ENCODE measurements around the gene THUMPD1. TPM values are rescaled to one million over a fixed set of nuclear protein-coding genes. Genes with fewer than 3 reads are reported as not detected.

THUMPD1 gene
- polyA plus RNA-seq, 1 experiment: 12.5 TPM

DNA sequence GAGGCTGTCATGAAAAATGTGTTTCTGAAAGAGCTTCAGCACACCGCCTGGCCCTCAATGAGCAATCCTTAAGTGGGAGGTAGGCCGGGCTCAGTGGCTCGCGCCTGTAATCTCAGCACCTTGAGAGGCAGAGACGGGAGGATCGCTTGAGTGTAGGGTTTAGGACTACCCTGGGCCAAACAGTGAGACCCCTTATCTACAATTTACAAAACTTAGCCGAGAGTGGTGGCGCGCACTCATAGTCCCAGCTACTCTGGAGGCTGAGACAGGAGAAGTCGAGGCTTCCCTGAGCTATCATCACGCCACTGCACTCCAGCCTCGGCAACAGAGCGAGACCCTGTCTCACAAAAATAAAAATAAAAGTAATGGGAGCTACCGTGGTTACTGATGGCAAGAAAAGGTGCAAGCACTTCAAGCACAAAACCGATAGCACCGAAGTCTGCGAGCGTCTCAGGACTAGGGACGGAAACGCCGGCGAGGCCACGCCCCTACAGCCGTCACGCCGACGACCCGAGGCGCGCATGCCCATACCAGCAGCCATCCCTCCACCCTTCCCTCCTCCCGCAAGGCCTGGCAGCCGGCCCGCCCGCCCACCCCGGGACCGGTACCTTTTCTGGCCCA lies 607 bp downstream of the THUMPD1 start:
- ChIA-PET POLR2A (no interaction called here), CTCF (interaction anchor here (0.7 to 1.0 kb wide), 2 partner anchors 14 to 34 kb away, joined by 3 read pairs; no protein-coding TSS in a partner anchor)

GRCh38 chr16:20740007-20740883 lies 1.4 kb downstream of the THUMPD1 start:
- CTCF ChIA-PET: interaction anchor here (0.7 to 1.0 kb wide), 2 partner anchors 15 to 35 kb away, joined by 3 read pairs; no protein-coding TSS in a partner anchor
- Histone ChIP-seq H3K4me3 (ENCODE audit: low read depth, low read length) (peak overlapping the region; percentile 100), H3K36me3 (ENCODE audit: control insufficient read depth, insufficient read depth, low read length) (peaks cover 11% of the 10 kb centered on the region), H3K27me3 (ENCODE audit: control insufficient read depth, insufficient read depth, low read length) (no peaks in the 10 kb centered on the region)
- POLR2A ChIA-PET: no interaction called here
- DNase-seq (ENCODE audit: low read depth): no peak
- TF ChIP-seq, protein P1, sequence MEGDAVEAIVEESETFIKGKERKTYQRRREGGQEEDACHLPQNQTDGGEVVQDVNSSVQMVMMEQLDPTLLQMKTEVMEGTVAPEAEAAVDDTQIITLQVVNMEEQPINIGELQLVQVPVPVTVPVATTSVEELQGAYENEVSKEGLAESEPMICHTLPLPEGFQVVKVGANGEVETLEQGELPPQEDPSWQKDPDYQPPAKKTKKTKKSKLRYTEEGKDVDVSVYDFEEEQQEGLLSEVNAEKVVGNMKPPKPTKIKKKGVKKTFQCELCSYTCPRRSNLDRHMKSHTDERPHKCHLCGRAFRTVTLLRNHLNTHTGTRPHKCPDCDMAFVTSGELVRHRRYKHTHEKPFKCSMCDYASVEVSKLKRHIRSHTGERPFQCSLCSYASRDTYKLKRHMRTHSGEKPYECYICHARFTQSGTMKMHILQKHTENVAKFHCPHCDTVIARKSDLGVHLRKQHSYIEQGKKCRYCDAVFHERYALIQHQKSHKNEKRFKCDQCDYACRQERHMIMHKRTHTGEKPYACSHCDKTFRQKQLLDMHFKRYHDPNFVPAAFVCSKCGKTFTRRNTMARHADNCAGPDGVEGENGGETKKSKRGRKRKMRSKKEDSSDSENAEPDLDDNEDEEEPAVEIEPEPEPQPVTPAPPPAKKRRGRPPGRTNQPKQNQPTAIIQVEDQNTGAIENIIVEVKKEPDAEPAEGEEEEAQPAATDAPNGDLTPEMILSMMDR (IDR thresholded peaks at IDR 0.05; ENCODE audit: insufficient read depth, low read depth, low read length): peak; percentile 43

More for the DNA sequence above, 607 bp downstream of the THUMPD1 start:
- Histone ChIP-seq H3K36me3 (ENCODE audit: control insufficient read depth, insufficient read depth, low read length) (peaks cover 9% of the 10 kb centered on the region), H3K4me3 (ENCODE audit: low read depth, low read length) (peak overlapping the region; percentile 100), H3K27me3 (ENCODE audit: control insufficient read depth, insufficient read depth, low read length) (no peaks in the 10 kb centered on the region)
- TF ChIP-seq, protein P1 (IDR thresholded peaks at IDR 0.05; ENCODE audit: insufficient read depth, low read depth, low read length): no peak
- peak; percentile 19 for DNase-seq (ENCODE audit: low read depth)

DNA sequence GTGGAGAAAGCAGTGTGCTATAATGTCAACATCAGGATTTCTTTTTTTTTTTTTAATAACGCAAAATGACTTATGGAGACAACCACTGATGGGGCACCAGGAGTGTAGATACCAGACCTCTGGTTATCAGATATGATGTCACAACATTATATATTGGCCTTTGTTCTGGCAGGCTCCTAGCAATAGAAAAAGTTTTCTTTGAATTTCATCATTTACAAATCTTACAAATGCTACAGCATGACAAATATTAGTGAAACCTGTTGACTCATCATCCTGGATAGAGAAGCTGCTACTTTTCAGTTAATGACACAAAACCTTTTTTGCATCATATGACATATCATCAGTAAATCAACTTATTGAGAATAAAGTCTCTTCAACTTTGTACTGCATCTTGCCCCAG lies 6.1 kb downstream of the THUMPD1 start:
- CTCF ChIA-PET: no interaction called here
- no peak overlapping the region for H3K4me3 ChIP-seq (ENCODE audit: low read depth, low read length)
- H3K36me3 ChIP-seq (ENCODE audit: control insufficient read depth, insufficient read depth, low read length): peaks cover 11% of the 10 kb centered on the region
- TF ChIP-seq, protein P1 (IDR thresholded peaks at IDR 0.05; ENCODE audit: insufficient read depth, low read depth, low read length): no peak
- no peaks in the 10 kb centered on the region for H3K27me3 ChIP-seq (ENCODE audit: control insufficient read depth, insufficient read depth, low read length)
- no peak for DNase-seq (ENCODE audit: low read depth)
- POLR2A ChIA-PET: no interaction called here

GRCh38 chr16:20734782-20735181 lies 6.8 kb downstream of the THUMPD1 start:
- CTCF ChIA-PET: no interaction called here
- POLR2A ChIA-PET: no interaction called here
- TF ChIP-seq, protein P1 (IDR thresholded peaks at IDR 0.05; ENCODE audit: insufficient read depth, low read depth, low read length): no peak
- DNase-seq (ENCODE audit: low read depth): no peak
- peaks cover 11% of the 10 kb centered on the region for H3K36me3 ChIP-seq (ENCODE audit: control insufficient read depth, insufficient read depth, low read length)
- no peak overlapping the region for H3K4me3 ChIP-seq (ENCODE audit: low read depth, low read length)
- H3K27me3 ChIP-seq (ENCODE audit: control insufficient read depth, insufficient read depth, low read length): no peaks in the 10 kb centered on the region

GRCh38 chr16:20734056-20734455 lies 7.6 kb downstream of the THUMPD1 start:
- ChIA-PET POLR2A (no interaction called here), CTCF (no interaction called here)
- no peaks in the 10 kb centered on the region for H3K27me3 ChIP-seq (ENCODE audit: control insufficient read depth, insufficient read depth, low read length)

More at GRCh38 chr16:20734056-20734455, 7.6 kb downstream of the THUMPD1 start:
- TF ChIP-seq, protein P1 (IDR thresholded peaks at IDR 0.05; ENCODE audit: insufficient read depth, low read depth, low read length): no peak
- DNase-seq (ENCODE audit: low read depth): no peak
- Histone ChIP-seq H3K36me3 (ENCODE audit: control insufficient read depth, insufficient read depth, low read length) (peaks cover 11% of the 10 kb centered on the region), H3K4me3 (ENCODE audit: low read depth, low read length) (no peak overlapping the region)

Data from BJ (cell line).